Measurements from ENCODE around the gene NPC2.

GRCh38 chr14:74508292-74508731, 15.2 kb upstream of the NPC2 start:
- TF ChIP-seq CTCF (IDR thresholded peaks at IDR 0.05; ENCODE audit: poor library complexity, severe bottlenecking) (peak; percentile 16), TAF1 (IDR thresholded peaks at IDR 0.05; ENCODE audit: low read depth) (no peak), POLR2AphosphoS5 (IDR thresholded peaks at IDR 0.05) (no peak), MXI1 (conservative IDR thresholded peaks at IDR 0.05; ENCODE audit: poor library complexity, severe bottlenecking) (no peak), REST (IDR thresholded peaks at IDR 0.05; ENCODE audit: borderline replicate concordance) (no peak), RAD21 (conservative IDR thresholded peaks at IDR 0.05) (no peak), EP300 (conservative IDR thresholded peaks at IDR 0.05; ENCODE audit: poor library complexity, severe bottlenecking) (no peak), SMC3 (conservative IDR thresholded peaks at IDR 0.05; ENCODE audit: poor library complexity) (no peak), EZH2 (IDR thresholded peaks at IDR 0.05; ENCODE audit: borderline replicate concordance, insufficient read depth, low read length, poor library complexity, severe bottlenecking) (no peak)

All from neural cell (in vitro differentiated cells).